Cardiac fibroblast (primary cell): Measurements from ENCODE around the gene SLC5A5.

Experiments
- DNase-seq, 2 donors: peaks; one replicate each; pipeline versions ENCODE4 v3.0.0 to v3.0.0-alpha.2; 2010; ENCODE audit warnings: low read depth in 2 of 2
- H3K4me3 ChIP-seq, 2 donors: replicated peaks in 1 of 2; 1 replicate in 1 of 2; 2 replicates in 1 of 2; pipeline ENCODE4 v1.5.1; 2011; ENCODE audit warnings: low read depth in 2 of 2, low read length in 2 of 2, mild to moderate bottlenecking in 2 of 2, moderate library complexity in 1 of 2
- TF ChIP-seq, protein P1 (sequence below): IDR thresholded peaks from one replicate; pipeline ENCODE4 v1.5.1; 2011; ENCODE audit warnings: low read depth, mild to moderate bottlenecking, low read length, inconsistent platforms

Gene SLC5A5

DNA sequence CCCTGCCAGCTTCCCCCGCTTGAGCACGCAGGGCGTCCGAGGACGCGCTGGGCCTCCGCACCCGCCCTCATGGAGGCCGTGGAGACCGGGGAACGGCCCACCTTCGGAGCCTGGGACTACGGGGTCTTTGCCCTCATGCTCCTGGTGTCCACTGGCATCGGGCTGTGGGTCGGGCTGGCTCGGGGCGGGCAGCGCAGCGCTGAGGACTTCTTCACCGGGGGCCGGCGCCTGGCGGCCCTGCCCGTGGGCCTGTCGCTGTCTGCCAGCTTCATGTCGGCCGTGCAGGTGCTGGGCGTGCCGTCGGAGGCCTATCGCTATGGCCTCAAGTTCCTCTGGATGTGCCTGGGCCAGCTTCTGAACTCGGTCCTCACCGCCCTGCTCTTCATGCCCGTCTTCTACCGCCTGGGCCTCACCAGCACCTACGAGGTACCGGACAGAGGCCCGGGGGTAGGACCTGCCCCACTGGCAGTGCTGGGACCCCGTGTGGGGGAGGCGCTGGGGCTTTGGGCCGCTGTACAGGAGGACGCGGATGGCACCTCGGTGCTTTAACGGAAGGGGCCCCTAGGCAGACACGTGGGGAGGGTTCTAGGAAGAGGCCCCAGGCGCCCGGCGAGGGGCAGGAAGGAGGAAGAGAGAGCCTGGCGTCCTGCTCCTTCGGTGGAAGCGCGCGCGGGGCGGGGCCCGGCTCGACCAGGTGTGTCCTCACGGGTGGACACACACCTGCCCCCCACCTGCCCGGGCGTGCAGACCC is 681 bp downstream of the SLC5A5 start:
- no peak overlapping the region for H3K4me3 ChIP-seq
- no peak for DNase-seq
- TF ChIP-seq, protein P1, sequence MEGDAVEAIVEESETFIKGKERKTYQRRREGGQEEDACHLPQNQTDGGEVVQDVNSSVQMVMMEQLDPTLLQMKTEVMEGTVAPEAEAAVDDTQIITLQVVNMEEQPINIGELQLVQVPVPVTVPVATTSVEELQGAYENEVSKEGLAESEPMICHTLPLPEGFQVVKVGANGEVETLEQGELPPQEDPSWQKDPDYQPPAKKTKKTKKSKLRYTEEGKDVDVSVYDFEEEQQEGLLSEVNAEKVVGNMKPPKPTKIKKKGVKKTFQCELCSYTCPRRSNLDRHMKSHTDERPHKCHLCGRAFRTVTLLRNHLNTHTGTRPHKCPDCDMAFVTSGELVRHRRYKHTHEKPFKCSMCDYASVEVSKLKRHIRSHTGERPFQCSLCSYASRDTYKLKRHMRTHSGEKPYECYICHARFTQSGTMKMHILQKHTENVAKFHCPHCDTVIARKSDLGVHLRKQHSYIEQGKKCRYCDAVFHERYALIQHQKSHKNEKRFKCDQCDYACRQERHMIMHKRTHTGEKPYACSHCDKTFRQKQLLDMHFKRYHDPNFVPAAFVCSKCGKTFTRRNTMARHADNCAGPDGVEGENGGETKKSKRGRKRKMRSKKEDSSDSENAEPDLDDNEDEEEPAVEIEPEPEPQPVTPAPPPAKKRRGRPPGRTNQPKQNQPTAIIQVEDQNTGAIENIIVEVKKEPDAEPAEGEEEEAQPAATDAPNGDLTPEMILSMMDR = no peak

DNA sequence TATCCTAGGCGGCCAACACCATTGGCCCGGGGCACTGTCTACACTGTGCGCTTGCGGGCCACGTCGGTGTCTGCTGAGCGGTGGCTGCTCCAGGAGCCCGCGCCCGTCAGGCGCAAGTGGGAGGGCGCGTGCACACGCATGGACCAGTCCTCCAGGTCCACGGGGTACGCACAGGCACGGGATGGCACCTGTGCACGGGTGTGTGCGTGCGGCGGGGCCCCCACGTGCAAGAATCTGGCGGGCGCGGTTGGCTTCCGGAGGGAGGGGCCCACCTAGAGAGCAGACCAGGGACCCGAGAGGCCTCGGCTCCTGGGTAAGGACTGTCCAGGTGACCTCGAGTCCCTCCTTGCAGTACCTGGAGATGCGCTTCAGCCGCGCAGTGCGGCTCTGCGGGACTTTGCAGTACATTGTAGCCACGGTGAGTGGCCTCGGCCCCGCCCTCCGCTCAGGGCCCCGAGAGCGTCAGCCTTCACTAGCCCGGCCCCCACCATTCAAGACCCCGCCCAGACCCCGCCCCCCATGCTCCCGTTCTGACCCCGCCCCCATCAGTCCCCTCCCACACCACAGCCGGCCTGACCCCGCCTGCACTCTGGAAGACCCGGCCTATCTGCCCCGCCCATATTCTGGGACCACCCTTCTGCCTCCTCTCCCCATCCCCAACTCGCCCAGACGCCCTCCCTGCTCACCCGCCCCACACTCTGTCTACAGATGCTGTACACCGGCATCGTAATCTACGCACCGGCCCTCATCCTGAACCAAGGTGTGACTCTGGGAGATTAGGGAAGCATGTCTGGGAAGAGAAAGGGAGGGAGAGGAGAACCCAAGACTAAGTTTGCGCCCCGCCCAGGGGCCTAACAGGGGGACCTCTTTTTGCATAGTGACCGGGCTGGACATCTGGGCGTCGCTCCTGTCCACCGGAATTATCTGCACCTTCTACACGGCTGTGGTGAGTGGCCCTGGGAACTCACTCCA is 2.3 kb downstream of the SLC5A5 start:
- peak in 1 of 2 donors; percentile 27 for DNase-seq
- TF ChIP-seq, protein P1 = no peak
- peak overlapping the region in 1 of 2 donors; percentile 13 for H3K4me3 ChIP-seq

DNA sequence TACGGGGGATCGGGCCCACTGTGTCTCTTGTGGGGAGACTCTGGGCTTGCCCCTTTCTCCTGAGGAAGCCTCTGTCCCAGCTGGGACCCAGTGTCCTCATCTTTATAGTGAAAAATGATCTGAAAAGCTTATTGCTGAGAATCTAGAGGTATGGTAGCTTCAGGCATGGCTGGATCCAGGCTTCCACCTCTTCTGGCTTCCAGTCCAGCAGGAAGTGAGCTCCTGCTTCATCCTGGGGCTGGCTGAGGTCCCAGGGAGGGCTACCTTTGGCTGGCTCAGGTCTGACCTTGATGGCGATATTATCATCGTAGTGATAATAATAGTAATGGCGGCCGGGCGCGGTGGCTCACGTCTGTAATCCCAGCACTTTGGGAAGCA is 3.0 kb downstream of the SLC5A5 start:
- TF ChIP-seq, protein P1 = no peak
- no peak for DNase-seq
- no peak overlapping the region for H3K4me3 ChIP-seq

DNA sequence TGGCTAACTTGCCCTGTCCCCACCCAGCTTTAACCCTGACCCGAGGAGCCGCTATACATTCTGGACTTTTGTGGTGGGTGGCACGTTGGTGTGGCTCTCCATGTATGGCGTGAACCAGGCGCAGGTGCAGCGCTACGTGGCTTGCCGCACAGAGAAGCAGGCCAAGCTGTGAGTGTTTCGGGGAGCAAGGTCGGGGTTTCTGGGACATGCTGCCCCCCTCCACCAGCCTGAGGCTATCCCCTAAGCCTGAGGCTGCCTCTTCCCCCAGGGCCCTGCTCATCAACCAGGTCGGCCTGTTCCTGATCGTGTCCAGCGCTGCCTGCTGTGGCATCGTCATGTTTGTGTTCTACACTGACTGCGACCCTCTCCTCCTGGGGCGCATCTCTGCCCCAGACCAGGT is 6.0 kb downstream of the SLC5A5 start:
- TF ChIP-seq, protein P1 = no peak
- no peak overlapping the region for H3K4me3 ChIP-seq
- DNase-seq = no peak

DNA sequence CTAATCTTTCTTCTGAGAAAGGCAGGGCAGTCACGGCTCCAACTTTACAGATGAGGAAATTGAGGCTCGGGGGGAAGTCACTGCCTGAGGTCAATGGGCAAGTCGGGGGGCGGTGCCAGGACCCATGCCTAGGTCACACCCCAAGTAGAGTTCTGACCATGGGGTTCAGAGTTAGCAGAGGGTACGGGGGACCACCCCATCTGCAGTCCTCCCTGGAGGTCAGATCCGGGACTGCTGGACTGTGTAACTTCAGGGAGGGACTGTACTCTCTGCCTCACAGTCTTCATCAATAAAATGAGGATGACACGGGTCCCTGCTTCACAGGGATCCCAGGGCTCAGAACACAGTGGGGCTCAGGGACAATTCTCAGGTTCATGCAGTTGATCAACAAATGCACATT is 7.7 kb downstream of the SLC5A5 start:
- no peak overlapping the region for H3K4me3 ChIP-seq
- TF ChIP-seq, protein P1 = no peak
- no peak for DNase-seq

DNA sequence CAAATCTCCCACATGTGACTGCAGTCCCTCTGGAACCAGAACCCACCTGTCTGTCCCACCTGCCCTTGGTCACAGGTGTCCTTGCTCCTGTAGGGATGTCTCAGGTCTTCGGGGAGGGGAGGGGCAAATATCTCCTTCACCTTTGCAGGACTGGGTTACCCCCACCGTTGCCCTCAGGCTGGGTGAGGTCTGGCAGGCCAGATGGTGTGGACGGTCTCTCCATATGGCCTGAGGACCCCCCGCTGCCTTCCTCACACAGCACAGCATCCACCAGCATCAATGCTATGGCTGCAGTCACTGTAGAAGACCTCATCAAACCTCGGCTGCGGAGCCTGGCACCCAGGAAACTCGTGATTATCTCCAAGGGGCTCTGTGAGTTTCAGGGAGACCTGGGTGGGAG is 10.0 kb downstream of the SLC5A5 start:
- DNase-seq = no peak
- H3K4me3 ChIP-seq = no peak overlapping the region
- TF ChIP-seq, protein P1 = no peak
